Activated T-helper 9 cell treated with anti-CD3 and anti-CD28 coated beads, Interleukin-2, amount 50 U/mL, for 16 hours (primary cell): ENCODE results near the gene CDK18.

Source experiments
- DNase-seq: peaks from one replicate; pipeline ENCODE4 v3.0.0-alpha.2; 2020; ENCODE audit warnings: low read depth

The CDK18 gene

GRCh38 chr1:205570173-205570501 lies 65.7 kb downstream of the CDK18 start:
- no peak for DNase-seq

- DNase-seq, result no peak
These were observed 66.5 kb downstream of the CDK18 start for GRCh38 chr1:205570796-205571537.

GRCh38 chr1:205571747-205572146 lies 67.3 kb downstream of the CDK18 start:
- no peak for DNase-seq

GRCh38 chr1:205572421-205572820 lies 68.0 kb downstream of the CDK18 start:
- no peak for DNase-seq

GRCh38 chr1:205575294-205575885 lies 70.9 kb downstream of the CDK18 start:
- no peak for DNase-seq

- no peak for DNase-seq
These were observed 71.5 kb downstream of the CDK18 start for GRCh38 chr1:205576011-205576410.

- DNase-seq, result no peak
These were observed 72.6 kb downstream of the CDK18 start for GRCh38 chr1:205576805-205577761.

GRCh38 chr1:205577874-205578658 lies 73.6 kb downstream of the CDK18 start:
- no peak for DNase-seq

GRCh38 chr1:205578780-205579571 lies 74.5 kb downstream of the CDK18 start:
- DNase-seq, result no peak

- no peak for DNase-seq
These were observed 75.2 kb downstream of the CDK18 start for GRCh38 chr1:205579711-205580110.

- DNase-seq, result no peak
These were observed 75.9 kb downstream of the CDK18 start for GRCh38 chr1:205580140-205580922.

GRCh38 chr1:205580923-205581180 lies 76.4 kb downstream of the CDK18 start:
- no peak for DNase-seq

GRCh38 chr1:205581321-205581980 lies 77.0 kb downstream of the CDK18 start:
- DNase-seq, result no peak

- no peak for DNase-seq
These were observed 77.6 kb downstream of the CDK18 start for GRCh38 chr1:205582046-205582445.
